Transverse colon (tissue), 4 donors: ENCODE results near the gene GPR152. TPM values are rescaled to one million over a fixed set of nuclear protein-coding genes. Genes with fewer than 3 reads are reported as not detected.
"Not testable (repeated sequence)": the region's sequence is repeated elsewhere in the genome, so short reads cannot be mapped to it uniquely, and the experiment has no call there.

Experiments
- DNase-seq: peaks from one replicate; pipeline ENCODE4 v3.0.0-alpha.2; 2019
- H3K27ac ChIP-seq, 4 donors: fragments of 200-600 bp; sonication (generic); 2 replicates each; pipeline ENCODE4 v1.5.1; 2016 to 2018; ENCODE audit warnings: inconsistent platforms in 4 of 4
- H3K27me3 ChIP-seq: fragments of 200-600 bp; sonication (generic); 2 replicates; pipeline ENCODE4 v1.5.1; 2017; ENCODE audit warnings: inconsistent platforms
- H3K36me3 ChIP-seq, 4 donors: fragments of 200-600 bp; sonication (generic); 2 replicates each; pipeline ENCODE4 v1.5.1; 2017 to 2019; ENCODE audit warnings: inconsistent platforms in 4 of 4
- H3K4me1 ChIP-seq, 4 donors: fragments of 200-600 bp; sonication (generic); 2 replicates each; pipeline ENCODE4 v1.5.1; 2017 to 2020; ENCODE audit warnings: inconsistent platforms in 4 of 4
- H3K4me3 ChIP-seq, 4 donors: fragments of 200-600 bp; sonication (generic); 1 replicate in 1 of 4; 2 replicates in 3 of 4; pipeline versions ENCODE4 v1.5.1 to v1.6.1; 2017 to 2019; ENCODE audit warnings: inconsistent platforms in 4 of 4
- H3K9me3 ChIP-seq, 2 donors: fragments of 200-600 bp; sonication (generic); 2 replicates each; pipeline ENCODE4 v1.5.1; 2017 to 2019; ENCODE audit warnings: inconsistent platforms in 2 of 2
- EP300 ChIP-seq: sonication (generic); formaldehyde crosslinking; IDR thresholded peaks from one replicate; pipeline ENCODE4 v1.6.1; 2017; ENCODE audit warnings: antibody characterized with exemption, low read depth
- POLR2A ChIP-seq: fragments of 450-650 bp; IDR thresholded peaks from one replicate; pipeline ENCODE4 v1.6.1; 2016; ENCODE audit warnings: antibody characterized with exemption, mild to moderate bottlenecking, moderate library complexity
- POLR2AphosphoS5 ChIP-seq, 3 donors: sonication (generic); formaldehyde crosslinking; IDR thresholded peaks; one replicate each; pipeline ENCODE4 v1.6.1; 2016; ENCODE audit warnings: antibody characterized with exemption in 3 of 3
- WGBS, 2 donors: methylation state at CpG; one replicate each; pipeline ENCODE4 v1.1.5; 2018; ENCODE audit warnings: low coverage in 1 of 2; 5-methylcytosine and 5-hydroxymethylcytosine counted together
- in situ Hi-C, 4 donors: fragments of 200-750 bp; cut with MboI; loops; one replicate each; pipeline versions ENCODE4 v1.15.0 to v1.15.1; 2017; ENCODE audit warnings: low sequenced_read_pairs in 3 of 4, low pct_ligation_motif_present in 1 of 4, low pct_unique_long_range_greater_than_20kb in 1 of 4
- intact Hi-C: fragments of 100-400 bp; cut with DNase I; formaldehyde crosslinking; loops from one replicate; pipeline ENCODE4 v1.15.1; 2023; ENCODE audit warnings: low total_unique reads
- total RNA-seq, 4 donors: library from RNA; depleted of rRNA; stranded (reverse); fragments of >200 nt; gene quantifications; one replicate each; pipeline ENCODE4 v1.1.0, GENCODE V29; 2016
- TF ChIP-seq, protein P1 (sequence below), 5 experiments: fragments of 200-600 bp in 3 of 5; fragments of 450-650 bp in 2 of 5; sonication (generic) in 3 of 5; IDR thresholded peaks; 1 replicate in 2 of 5; 2 replicates in 3 of 5; pipeline ENCODE4 v1.5.1; 2016 to 2017; ENCODE audit warnings: antibody characterized with exemption in 5 of 5, inconsistent platforms in 3 of 5, mild to moderate bottlenecking in 2 of 5, moderate library complexity in 1 of 5

The GPR152 gene
- total RNA-seq, 4 donors from 2014 or later, result not detected

DNA sequence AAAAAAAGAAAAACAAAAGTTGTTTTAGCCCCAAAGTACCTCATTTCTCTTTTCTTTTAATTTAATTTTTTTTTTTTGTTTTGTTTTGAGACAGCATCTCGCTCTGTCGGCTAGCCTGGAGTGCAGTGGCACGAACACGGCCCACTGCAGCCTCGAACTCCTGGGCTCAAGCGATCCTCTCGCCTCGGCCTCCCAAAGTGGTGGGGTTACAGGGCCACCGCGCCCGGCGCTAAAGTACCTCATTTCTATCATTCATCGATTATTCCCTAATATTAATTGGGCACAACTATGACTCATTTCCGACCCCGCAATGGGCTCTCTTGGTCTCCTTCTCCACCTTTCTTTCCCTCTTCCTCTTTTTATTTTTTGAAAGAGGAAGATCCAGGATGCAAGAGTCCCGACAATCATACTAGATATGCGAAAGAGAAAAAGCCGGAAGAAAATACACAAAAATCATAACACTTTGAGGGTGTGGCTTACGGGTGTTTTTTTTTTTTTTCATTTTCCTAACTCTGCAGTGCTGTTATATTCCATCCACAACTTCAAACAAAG lies 29.8 kb upstream of the GPR152 start:
- no peak for DNase-seq
- intact Hi-C loops, result loop anchor here (5.0 kb wide), 1 partner anchor 80 kb away; the partner anchor contains the start of genes PPP1CA and TBC1D10C
- 22 to 29% methylated on average over 19 of the region's 19 CpGs for WGBS, 2 donors
- in situ Hi-C loops, result loop anchor here in 2 of 4 donors (10.0 kb wide), 1 partner anchor 88 kb away; the partner anchor contains the start of gene RAD9A (in 2 of the 2)
- Histone ChIP-seq H3K36me3 (no peaks in the 10 kb centered on the region), H3K27ac (peak overlapping the region; percentile 82 to 90 (median 90)), H3K27me3 (no peaks in the 10 kb centered on the region), H3K4me1 (peaks cover 15 to 32% (median 25%) of the 10 kb centered on the region in 4 donors), H3K9me3 (no peaks in the 10 kb centered on the region), H3K4me3 (peak overlapping the region; percentile 40 to 62 (median 46))
- TF ChIP-seq POLR2A (no peak), POLR2AphosphoS5 (IDR thresholded peaks at IDR 0.05) (no peak), EP300 (no peak)
- TF ChIP-seq, protein P1, sequence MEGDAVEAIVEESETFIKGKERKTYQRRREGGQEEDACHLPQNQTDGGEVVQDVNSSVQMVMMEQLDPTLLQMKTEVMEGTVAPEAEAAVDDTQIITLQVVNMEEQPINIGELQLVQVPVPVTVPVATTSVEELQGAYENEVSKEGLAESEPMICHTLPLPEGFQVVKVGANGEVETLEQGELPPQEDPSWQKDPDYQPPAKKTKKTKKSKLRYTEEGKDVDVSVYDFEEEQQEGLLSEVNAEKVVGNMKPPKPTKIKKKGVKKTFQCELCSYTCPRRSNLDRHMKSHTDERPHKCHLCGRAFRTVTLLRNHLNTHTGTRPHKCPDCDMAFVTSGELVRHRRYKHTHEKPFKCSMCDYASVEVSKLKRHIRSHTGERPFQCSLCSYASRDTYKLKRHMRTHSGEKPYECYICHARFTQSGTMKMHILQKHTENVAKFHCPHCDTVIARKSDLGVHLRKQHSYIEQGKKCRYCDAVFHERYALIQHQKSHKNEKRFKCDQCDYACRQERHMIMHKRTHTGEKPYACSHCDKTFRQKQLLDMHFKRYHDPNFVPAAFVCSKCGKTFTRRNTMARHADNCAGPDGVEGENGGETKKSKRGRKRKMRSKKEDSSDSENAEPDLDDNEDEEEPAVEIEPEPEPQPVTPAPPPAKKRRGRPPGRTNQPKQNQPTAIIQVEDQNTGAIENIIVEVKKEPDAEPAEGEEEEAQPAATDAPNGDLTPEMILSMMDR (IDR thresholded peaks at IDR 0.05), result no peak

DNA sequence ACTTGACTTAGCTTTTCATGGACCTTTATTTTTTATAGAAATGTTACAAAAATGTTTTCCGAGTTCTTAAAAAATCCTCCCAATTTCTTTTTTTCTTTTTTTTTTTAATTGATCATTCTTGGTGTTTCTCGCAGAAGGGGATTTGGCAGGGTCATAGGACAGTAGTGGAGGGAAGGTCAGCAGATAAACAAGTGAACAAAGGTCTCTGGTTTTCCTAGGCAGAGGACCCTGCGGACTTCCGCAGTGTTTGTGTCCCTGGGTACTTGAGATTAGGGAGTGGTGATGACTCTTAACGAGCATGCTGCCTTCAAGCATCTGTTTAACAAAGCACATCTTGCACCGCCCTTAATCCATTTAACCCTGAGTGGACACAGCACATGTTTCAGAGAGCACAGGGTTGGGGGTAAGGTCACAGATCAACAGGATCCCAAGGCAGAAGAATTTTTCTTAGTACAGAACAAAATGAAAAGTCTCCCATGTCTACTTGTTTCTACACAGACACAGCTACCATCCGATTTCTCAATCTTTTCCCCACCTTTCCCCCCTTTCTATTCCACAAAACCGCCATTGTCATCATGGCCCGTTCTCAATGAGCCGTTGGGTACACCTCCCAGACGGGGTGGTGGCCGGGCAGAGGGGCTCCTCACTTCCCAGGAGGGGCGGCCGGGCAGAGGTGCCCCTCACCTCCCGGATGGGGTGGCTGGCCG lies 25.0 kb upstream of the GPR152 start:
- H3K36me3 ChIP-seq, DNase-seq, H3K27me3 ChIP-seq, H3K27ac ChIP-seq, in situ Hi-C loops, H3K4me1 ChIP-seq, H3K9me3 ChIP-seq, intact Hi-C loops, H3K4me3 ChIP-seq: not testable (repeated sequence)
- 78 to 80% methylated on average over 12 to 15 of the region's 16 CpGs for WGBS, 2 donors

GRCh38 chr11:67476692-67477091 lies 24.2 kb upstream of the GPR152 start:
- H3K4me1 ChIP-seq, H3K9me3 ChIP-seq, intact Hi-C loops: not testable (repeated sequence)

GRCh38 chr11:67472882-67473281 lies 20.4 kb upstream of the GPR152 start:
- Histone ChIP-seq H3K27me3 (no peaks in the 10 kb centered on the region), H3K36me3 (no peaks in the 10 kb centered on the region), H3K4me1 (peaks cover 3 to 12% (median 10%) of the 10 kb centered on the region in 4 donors), H3K4me3 (no peak overlapping the region), H3K27ac (no peak overlapping the region), H3K9me3 (no peaks in the 10 kb centered on the region)
- in situ Hi-C loops, result no loop called here
- DNase-seq, result no peak
- WGBS, 2 donors, result 75% methylated on average over 6 to 7 of the region's 7 CpGs
- TF ChIP-seq EP300, result no peak
- no peak for TF ChIP-seq POLR2AphosphoS5 (IDR thresholded peaks at IDR 0.05)
- no peak for TF ChIP-seq POLR2A
- TF ChIP-seq, protein P1 (IDR thresholded peaks at IDR 0.05), result no peak
- intact Hi-C loops, result no loop called here

More at GRCh38 chr11:67476692-67477091, 24.2 kb upstream of the GPR152 start:
- H3K4me3 ChIP-seq, H3K27ac ChIP-seq, in situ Hi-C loops, H3K27me3 ChIP-seq, DNase-seq, H3K36me3 ChIP-seq: not testable (repeated sequence)
- 77 to 78% methylated on average over 7 to 10 of the region's 10 CpGs for WGBS, 2 donors

GRCh38 chr11:67470337-67471002 lies 17.9 kb upstream of the GPR152 start:
- TF ChIP-seq EP300, result no peak
- TF ChIP-seq POLR2A, result no peak
- TF ChIP-seq POLR2AphosphoS5 (IDR thresholded peaks at IDR 0.05), result no peak
- TF ChIP-seq, protein P1 (IDR thresholded peaks at IDR 0.05), result no peak
- whole genome bisulfite sequencing, 2 donors, result 72 to 73% methylated on average over 6 to 8 of the region's 8 CpGs
- Histone ChIP-seq H3K9me3 (no peaks in the 10 kb centered on the region), H3K27me3 (no peaks in the 10 kb centered on the region), H3K36me3 (no peaks in the 10 kb centered on the region), H3K4me1 (peaks cover 9 to 27% (median 20%) of the 10 kb centered on the region in 4 donors), H3K4me3 (no peak overlapping the region), H3K27ac (no peak overlapping the region)
- intact Hi-C loops (no loop called here), in situ Hi-C loops (no loop called here)
- DNase-seq, result no peak
